ENCODE results near the gene LLGL2.
"Not testable (repeated sequence)": the region's sequence is repeated elsewhere in the genome, so short reads cannot be mapped to it uniquely, and the experiment has no call there.

The LLGL2 gene

GRCh38 chr17:75592348-75593020 is 67.0 kb downstream of the LLGL2 start:
- Mint-ChIP-seq H3K4me1 (ENCODE audit: low read depth) (peaks cover 3% of the 10 kb centered on the region), H3K4me3 (no peak overlapping the region), H3K27ac (no peak overlapping the region)

GRCh38 chr17:75593430-75593829 is 67.9 kb downstream of the LLGL2 start:
- H3K36me3 Mint-ChIP-seq (ENCODE audit: low read depth); H3K27ac Mint-ChIP-seq: not testable (repeated sequence)

More at GRCh38 chr17:75592348-75593020, 67.0 kb downstream of the LLGL2 start:
- no peak for DNase-seq (ENCODE audit: low spot score)
- Mint-ChIP-seq H3K36me3 (ENCODE audit: low read depth) (no peaks in the 10 kb centered on the region), H3K27me3 (ENCODE audit: low read depth) (peaks cover under 1% of the 10 kb centered on the region), H3K9me3 (no peaks in the 10 kb centered on the region)

DNA sequence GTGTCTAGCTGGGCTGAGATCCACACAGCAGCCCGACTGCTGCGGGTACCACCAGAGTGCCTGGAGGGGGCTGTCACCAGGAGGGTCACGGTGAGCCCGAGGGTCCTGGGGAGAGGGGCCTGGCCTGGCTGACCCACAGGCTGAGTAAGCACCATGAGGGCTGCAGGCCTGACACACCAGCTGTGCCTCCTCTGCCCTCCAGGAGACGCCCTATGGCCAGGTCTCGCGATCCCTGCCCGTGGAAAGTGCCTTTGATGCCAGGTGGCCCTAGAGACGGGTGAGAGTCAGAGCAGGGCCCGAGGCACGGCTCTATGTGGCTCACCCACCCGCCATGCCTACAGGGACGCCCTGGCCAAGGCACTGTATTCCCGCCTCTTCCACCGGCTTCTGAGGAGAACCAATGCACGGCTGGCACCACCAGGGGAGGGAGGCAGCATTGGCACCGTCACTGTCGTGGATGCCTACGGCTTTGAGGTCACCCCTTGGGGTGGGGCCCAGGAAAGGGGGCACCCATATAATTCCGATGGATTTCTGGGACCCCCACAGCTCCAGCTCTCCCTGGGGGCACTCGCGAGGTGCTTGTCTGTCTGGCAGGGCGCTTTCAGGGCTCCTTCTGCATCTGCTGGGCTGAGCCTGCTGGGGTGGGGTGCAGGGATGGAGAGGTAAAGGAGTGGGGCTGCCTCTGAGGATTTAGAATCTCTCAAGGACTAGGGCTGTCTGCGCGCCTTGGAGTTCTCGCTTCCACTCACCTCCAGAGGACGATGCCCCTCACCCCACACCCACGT is 69.2 kb downstream of the LLGL2 start:
- Mint-ChIP-seq H3K4me1 (ENCODE audit: low read depth) (peaks cover 3% of the 10 kb centered on the region), H3K9me3 (no peaks in the 10 kb centered on the region), H3K36me3 (ENCODE audit: low read depth) (no peaks in the 10 kb centered on the region), H3K27ac (no peak overlapping the region), H3K4me3 (no peak overlapping the region), H3K27me3 (ENCODE audit: low read depth) (no peaks in the 10 kb centered on the region)
- DNase-seq (ENCODE audit: low spot score), result no peak

More at GRCh38 chr17:75593430-75593829, 67.9 kb downstream of the LLGL2 start:
- H3K27me3 Mint-ChIP-seq (ENCODE audit: low read depth); DNase-seq (ENCODE audit: low spot score); H3K4me1 Mint-ChIP-seq (ENCODE audit: low read depth); H3K4me3 Mint-ChIP-seq; H3K9me3 Mint-ChIP-seq: not testable (repeated sequence)

- Mint-ChIP-seq H3K36me3 (ENCODE audit: low read depth) (no peaks in the 10 kb centered on the region), H3K9me3 (no peaks in the 10 kb centered on the region), H3K27ac (no peak overlapping the region), H3K4me1 (ENCODE audit: low read depth) (peaks cover 3% of the 10 kb centered on the region), H3K27me3 (ENCODE audit: low read depth) (no peaks in the 10 kb centered on the region), H3K4me3 (no peak overlapping the region)
- no peak for DNase-seq (ENCODE audit: low spot score)
Observed at GRCh38 chr17:75595284-75595919, 69.9 kb downstream of the LLGL2 start.

- Mint-ChIP-seq H3K4me3 (no peak overlapping the region), H3K9me3 (no peaks in the 10 kb centered on the region), H3K4me1 (ENCODE audit: low read depth) (peaks cover 2% of the 10 kb centered on the region), H3K27ac (no peak overlapping the region), H3K36me3 (ENCODE audit: low read depth) (no peaks in the 10 kb centered on the region), H3K27me3 (ENCODE audit: low read depth) (no peaks in the 10 kb centered on the region)
- no peak for DNase-seq (ENCODE audit: low spot score)
Observed at GRCh38 chr17:75595920-75596313, 70.4 kb downstream of the LLGL2 start.

GRCh38 chr17:75596320-75597087 is 71.0 kb downstream of the LLGL2 start:
- Mint-ChIP-seq H3K27ac (no peak overlapping the region), H3K4me1 (ENCODE audit: low read depth) (no peaks in the 10 kb centered on the region), H3K4me3 (no peak overlapping the region), H3K27me3 (ENCODE audit: low read depth) (no peaks in the 10 kb centered on the region), H3K9me3 (no peaks in the 10 kb centered on the region), H3K36me3 (ENCODE audit: low read depth) (no peaks in the 10 kb centered on the region)
- no peak for DNase-seq (ENCODE audit: low spot score)

DNA sequence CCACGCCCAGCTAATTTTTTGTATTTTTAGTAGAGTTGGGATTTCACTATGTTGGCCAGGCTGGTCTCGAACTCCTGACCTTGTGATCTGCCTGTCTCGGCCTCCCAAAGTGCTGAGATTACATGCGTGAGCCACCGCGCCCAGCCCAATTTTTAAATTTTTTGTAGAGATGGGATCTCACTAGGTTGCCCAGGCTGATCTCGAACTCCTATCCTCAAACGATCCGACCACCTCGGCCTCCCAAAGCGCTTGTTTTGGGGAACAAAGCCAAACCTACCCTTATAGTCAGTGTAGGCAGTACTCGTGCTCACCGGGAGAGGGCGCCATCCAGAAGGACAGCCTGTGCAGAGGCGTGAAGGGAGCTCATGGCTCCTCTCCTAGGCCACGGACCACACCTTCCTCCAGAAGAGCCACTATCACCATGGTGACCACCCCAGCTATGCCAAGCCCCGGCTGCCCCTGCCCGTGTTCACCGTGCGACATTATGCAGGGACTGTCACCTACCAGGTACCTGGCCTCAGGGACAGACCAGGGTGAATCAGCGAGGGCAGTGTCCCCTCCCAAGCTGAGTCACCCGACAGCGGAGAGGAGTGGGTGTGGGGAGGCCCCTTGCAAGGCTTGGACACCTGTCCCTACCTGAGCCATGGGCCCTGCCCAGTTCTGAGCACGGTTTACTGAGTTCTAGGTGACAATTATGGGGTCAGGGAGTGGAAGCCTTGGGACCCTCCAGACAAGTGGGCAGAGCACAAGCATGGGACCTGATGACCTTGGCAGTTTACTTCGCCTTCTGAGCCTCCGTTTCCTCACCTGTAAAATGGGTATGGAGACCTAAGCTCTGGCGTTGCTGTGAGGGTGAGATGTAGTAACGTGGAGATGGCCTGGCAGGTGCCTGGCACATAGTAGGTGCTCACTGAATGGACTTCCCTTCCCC is 75.8 kb downstream of the LLGL2 start:
- Mint-ChIP-seq H3K27me3 (ENCODE audit: low read depth) (no peaks in the 10 kb centered on the region), H3K9me3 (no peaks in the 10 kb centered on the region), H3K36me3 (ENCODE audit: low read depth) (no peaks in the 10 kb centered on the region), H3K27ac (no peak overlapping the region), H3K4me1 (ENCODE audit: low read depth) (no peaks in the 10 kb centered on the region), H3K4me3 (no peak overlapping the region)
- DNase-seq (ENCODE audit: low spot score), result peak; percentile 39

DNA sequence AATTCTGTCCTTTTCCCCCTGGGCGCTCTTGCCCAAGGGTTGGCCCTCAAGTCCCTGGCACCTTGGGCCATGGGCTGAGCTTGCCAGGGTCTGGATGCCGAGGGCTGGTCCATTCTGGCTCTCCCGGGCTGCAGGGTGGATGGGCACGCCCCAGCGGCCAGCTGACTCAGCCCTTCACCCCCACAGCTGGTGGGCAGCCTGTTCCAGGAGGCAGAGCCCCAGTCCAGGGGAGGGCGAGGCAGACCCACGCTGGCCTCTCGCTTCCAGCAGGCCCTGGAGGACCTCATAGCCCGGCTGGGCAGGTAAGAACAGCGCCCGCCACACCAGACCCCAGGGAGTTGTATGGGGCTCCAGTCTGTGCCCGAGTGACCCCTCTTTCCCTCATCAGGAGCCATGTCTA is 77.1 kb downstream of the LLGL2 start:
- Mint-ChIP-seq H3K9me3 (no peaks in the 10 kb centered on the region), H3K27ac (no peak overlapping the region), H3K4me3 (no peak overlapping the region), H3K4me1 (ENCODE audit: low read depth) (no peaks in the 10 kb centered on the region), H3K27me3 (ENCODE audit: low read depth) (no peaks in the 10 kb centered on the region), H3K36me3 (ENCODE audit: low read depth) (no peaks in the 10 kb centered on the region)
- DNase-seq (ENCODE audit: low spot score), result no peak

DNA sequence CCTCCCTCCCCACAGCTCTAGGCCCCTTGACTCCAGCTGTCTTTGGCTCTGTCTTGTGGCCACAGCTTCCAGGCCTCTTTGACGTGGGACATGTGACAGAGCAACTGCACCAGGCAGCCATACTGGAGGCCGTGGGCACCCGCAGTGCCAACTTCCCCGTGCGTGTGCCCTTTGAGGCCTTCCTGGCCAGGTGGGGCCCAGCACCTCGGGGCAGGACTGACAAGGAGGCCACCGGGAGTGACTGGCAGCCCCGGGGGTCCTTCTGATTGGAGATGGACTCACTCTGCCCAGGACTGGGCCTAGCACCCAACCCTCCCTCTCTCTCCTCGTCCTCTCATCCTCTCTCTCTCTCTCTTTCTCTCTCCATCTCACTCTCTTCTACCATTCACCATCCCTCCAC is 77.6 kb downstream of the LLGL2 start:
- Mint-ChIP-seq H3K4me3 (no peak overlapping the region), H3K36me3 (ENCODE audit: low read depth) (no peaks in the 10 kb centered on the region), H3K4me1 (ENCODE audit: low read depth) (no peaks in the 10 kb centered on the region), H3K27me3 (ENCODE audit: low read depth) (no peaks in the 10 kb centered on the region), H3K27ac (no peak overlapping the region), H3K9me3 (no peaks in the 10 kb centered on the region)
- DNase-seq (ENCODE audit: low spot score), result no peak

- no peaks in the 10 kb centered on the region for H3K36me3 Mint-ChIP-seq (ENCODE audit: low read depth)
- H3K4me1 Mint-ChIP-seq (ENCODE audit: low read depth), result no peaks in the 10 kb centered on the region
- no peaks in the 10 kb centered on the region for H3K27me3 Mint-ChIP-seq (ENCODE audit: low read depth)
- H3K27ac Mint-ChIP-seq, result no peak overlapping the region
- DNase-seq (ENCODE audit: low spot score), result no peak
- H3K9me3 Mint-ChIP-seq, result no peaks in the 10 kb centered on the region
- H3K4me3 Mint-ChIP-seq, result no peak overlapping the region
Observed at GRCh38 chr17:75604034-75604695, 78.7 kb downstream of the LLGL2 start.

GRCh38 chr17:75605790-75606189 is 80.3 kb downstream of the LLGL2 start:
- Mint-ChIP-seq H3K9me3 (no peaks in the 10 kb centered on the region), H3K27ac (no peak overlapping the region), H3K36me3 (ENCODE audit: low read depth) (no peaks in the 10 kb centered on the region), H3K4me3 (no peak overlapping the region), H3K27me3 (ENCODE audit: low read depth) (no peaks in the 10 kb centered on the region), H3K4me1 (ENCODE audit: low read depth) (no peaks in the 10 kb centered on the region)
- no peak for DNase-seq (ENCODE audit: low spot score)

DNA sequence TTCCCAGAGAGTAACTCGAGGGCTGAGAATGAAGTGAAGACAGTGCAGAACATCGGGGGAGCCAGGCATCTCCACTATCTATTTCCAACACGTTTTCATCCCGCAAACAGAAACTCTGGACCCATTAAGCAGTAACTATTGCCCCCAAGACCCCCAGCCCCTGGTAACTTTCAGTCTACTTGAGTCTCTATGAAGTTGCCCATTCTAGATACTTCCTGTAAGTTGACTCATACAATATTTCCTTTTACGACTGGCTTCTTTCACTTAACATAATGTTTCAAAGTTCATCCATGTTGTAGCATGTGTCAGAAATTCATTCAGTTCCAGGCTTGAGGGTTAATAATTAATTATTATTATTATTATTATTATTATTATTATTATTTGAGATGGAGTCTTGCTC is 81.6 kb downstream of the LLGL2 start:
- Mint-ChIP-seq H3K4me3 (no peak overlapping the region), H3K36me3 (ENCODE audit: low read depth) (no peaks in the 10 kb centered on the region), H3K27ac (no peak overlapping the region), H3K9me3 (no peaks in the 10 kb centered on the region), H3K4me1 (ENCODE audit: low read depth) (no peaks in the 10 kb centered on the region), H3K27me3 (ENCODE audit: low read depth) (no peaks in the 10 kb centered on the region)
- no peak for DNase-seq (ENCODE audit: low spot score)

Data from T-helper 2 cell treated with Interferon-gamma antibody and Interleukin-4, amounts not matched to agents 5 μg/mL and 100 μg/mL, for 36 hours (primary cell).